ENCODE measurements around the gene RBPMS2. TPM values are rescaled to one million over a fixed set of nuclear protein-coding genes. Genes with fewer than 3 reads are reported as not detected.
A peak's percentile ranks its signal among the peaks of the same experiment; 100 is the strongest.

Gene RBPMS2
- total and polyA plus RNA-seq, 4 donors, result 0.42 to 7.9 (median 2.4) TPM

- H3K4me1 ChIP-seq (ENCODE audit: control insufficient read depth in 4 of 4, insufficient read depth in 4 of 4, low read length in 3 of 4), result peaks cover 6 to 13% (median 10%) of the 10 kb centered on the region in 4 donors
- H3K27me3 ChIP-seq (ENCODE audit: control insufficient read depth in 4 of 4, insufficient read depth in 4 of 4, low read length in 3 of 4), result no peaks in the 10 kb centered on the region
- H3K9me3 ChIP-seq (ENCODE audit: control insufficient read depth in 4 of 4, low read length in 3 of 4), result no peaks in the 10 kb centered on the region
- H3K27ac ChIP-seq (ENCODE audit: low read depth in 1 of 2, low read length in 2 of 2), result no peak overlapping the region
- H3K4me3 ChIP-seq (ENCODE audit: low read depth in 1 of 3, low read length in 3 of 3), result no peak overlapping the region
- no peak for DNase-seq (ENCODE audit: low spot score)
- no peaks in the 10 kb centered on the region for H3K36me3 ChIP-seq (ENCODE audit: control insufficient read depth in 4 of 4, insufficient read depth in 3 of 4, low read depth in 1 of 4, low read length in 3 of 4)
- 43% methylated on average over 4 of the region's 4 CpGs for WGBS
- no peak overlapping the region for H3K9ac ChIP-seq (ENCODE audit: low read depth in 1 of 2, low read length in 2 of 2)
- TF ChIP-seq TAF1 (conservative IDR thresholded peaks at IDR 0.05) (no peak), GABPA (IDR thresholded peaks at IDR 0.05 in 1 of 2, conservative IDR thresholded peaks at IDR 0.05 in 1 of 2) (no peak), ATF3 (IDR thresholded peaks at IDR 0.05) (no peak), SP1 (IDR thresholded peaks at IDR 0.05) (peak; percentile 13), EGR1 (IDR thresholded peaks at IDR 0.05; ENCODE audit: low read depth in 2 of 2) (no peak), JUND (IDR thresholded peaks at IDR 0.05) (no peak), RAD21 (IDR thresholded peaks at IDR 0.05) (no peak), NR2F2 (IDR thresholded peaks at IDR 0.05) (no peak), REST (IDR thresholded peaks at IDR 0.05) (no peak), HNF4G (IDR thresholded peaks at IDR 0.05) (no peak), HNF4A (conservative IDR thresholded peaks at IDR 0.05) (peak; percentile 66 to 77), RXRA (IDR thresholded peaks at IDR 0.05) (peak in 1 of 2 donors; percentile 18), YY1 (IDR thresholded peaks at IDR 0.05) (no peak), ZBTB33 (IDR thresholded peaks at IDR 0.05) (no peak), FOXA1 (IDR thresholded peaks at IDR 0.05) (no peak), FOXA2 (IDR thresholded peaks at IDR 0.05) (no peak)
- TF ChIP-seq, protein P1, sequence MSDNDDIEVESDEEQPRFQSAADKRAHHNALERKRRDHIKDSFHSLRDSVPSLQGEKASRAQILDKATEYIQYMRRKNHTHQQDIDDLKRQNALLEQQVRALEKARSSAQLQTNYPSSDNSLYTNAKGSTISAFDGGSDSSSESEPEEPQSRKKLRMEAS (IDR thresholded peaks at IDR 0.05), result no peak
- TF ChIP-seq, protein P2, sequence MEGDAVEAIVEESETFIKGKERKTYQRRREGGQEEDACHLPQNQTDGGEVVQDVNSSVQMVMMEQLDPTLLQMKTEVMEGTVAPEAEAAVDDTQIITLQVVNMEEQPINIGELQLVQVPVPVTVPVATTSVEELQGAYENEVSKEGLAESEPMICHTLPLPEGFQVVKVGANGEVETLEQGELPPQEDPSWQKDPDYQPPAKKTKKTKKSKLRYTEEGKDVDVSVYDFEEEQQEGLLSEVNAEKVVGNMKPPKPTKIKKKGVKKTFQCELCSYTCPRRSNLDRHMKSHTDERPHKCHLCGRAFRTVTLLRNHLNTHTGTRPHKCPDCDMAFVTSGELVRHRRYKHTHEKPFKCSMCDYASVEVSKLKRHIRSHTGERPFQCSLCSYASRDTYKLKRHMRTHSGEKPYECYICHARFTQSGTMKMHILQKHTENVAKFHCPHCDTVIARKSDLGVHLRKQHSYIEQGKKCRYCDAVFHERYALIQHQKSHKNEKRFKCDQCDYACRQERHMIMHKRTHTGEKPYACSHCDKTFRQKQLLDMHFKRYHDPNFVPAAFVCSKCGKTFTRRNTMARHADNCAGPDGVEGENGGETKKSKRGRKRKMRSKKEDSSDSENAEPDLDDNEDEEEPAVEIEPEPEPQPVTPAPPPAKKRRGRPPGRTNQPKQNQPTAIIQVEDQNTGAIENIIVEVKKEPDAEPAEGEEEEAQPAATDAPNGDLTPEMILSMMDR (IDR thresholded peaks at IDR 0.05; ENCODE audit: low read depth, low read length, missing input control), result no peak
Measured at GRCh38 chr15:64763874-64764273, 11.5 kb downstream of the RBPMS2 start.

All from liver (tissue), 9 donors.